ENCODE data around the gene CCT3. TPM values are rescaled to one million over a fixed set of nuclear protein-coding genes. Genes with fewer than 3 reads are reported as not detected.

The CCT3 gene
- total RNA-seq, 2 donors from 2014 or later = 104 to 106 TPM

DNA sequence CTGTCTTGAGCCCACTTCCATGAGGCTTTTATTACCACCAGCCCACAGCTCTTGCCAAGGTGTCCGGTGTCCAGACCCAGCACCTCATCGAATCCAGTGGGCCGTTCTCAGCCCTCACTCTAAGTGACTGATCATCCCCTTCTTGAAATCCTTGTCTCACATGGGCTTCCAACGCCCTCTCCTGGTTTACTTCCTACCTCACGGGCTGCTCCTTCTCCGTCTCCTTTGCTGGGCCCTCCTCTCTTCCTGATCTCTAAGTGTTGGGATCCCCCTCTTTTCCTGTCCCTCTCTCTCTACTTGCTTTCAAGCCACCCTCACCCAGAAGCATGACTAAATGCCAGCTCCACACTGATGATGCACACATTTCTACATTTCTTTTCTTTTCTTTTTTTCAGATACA lies 21.9 kb upstream of the CCT3 start:
- Histone ChIP-seq H3K27me3 (replicated peaks; ENCODE audit: insufficient read depth) (no peaks in the 10 kb centered on the region), H3K9me3 (no peaks in the 10 kb centered on the region), H3K4me3 (no peak overlapping the region), H3K36me3 (no peaks in the 10 kb centered on the region), H3K4me1 (ENCODE audit: control insufficient read depth in 1 of 2, low read depth in 2 of 2) (no peaks in the 10 kb centered on the region), H3K27ac (no peak overlapping the region)
- ATAC-seq (ENCODE audit: insufficient number of reproducible peaks, low FRiP score, low read depth) (no peak), DNase-seq (ENCODE audit: low spot score) (no peak)
- TF ChIP-seq, protein P1, sequence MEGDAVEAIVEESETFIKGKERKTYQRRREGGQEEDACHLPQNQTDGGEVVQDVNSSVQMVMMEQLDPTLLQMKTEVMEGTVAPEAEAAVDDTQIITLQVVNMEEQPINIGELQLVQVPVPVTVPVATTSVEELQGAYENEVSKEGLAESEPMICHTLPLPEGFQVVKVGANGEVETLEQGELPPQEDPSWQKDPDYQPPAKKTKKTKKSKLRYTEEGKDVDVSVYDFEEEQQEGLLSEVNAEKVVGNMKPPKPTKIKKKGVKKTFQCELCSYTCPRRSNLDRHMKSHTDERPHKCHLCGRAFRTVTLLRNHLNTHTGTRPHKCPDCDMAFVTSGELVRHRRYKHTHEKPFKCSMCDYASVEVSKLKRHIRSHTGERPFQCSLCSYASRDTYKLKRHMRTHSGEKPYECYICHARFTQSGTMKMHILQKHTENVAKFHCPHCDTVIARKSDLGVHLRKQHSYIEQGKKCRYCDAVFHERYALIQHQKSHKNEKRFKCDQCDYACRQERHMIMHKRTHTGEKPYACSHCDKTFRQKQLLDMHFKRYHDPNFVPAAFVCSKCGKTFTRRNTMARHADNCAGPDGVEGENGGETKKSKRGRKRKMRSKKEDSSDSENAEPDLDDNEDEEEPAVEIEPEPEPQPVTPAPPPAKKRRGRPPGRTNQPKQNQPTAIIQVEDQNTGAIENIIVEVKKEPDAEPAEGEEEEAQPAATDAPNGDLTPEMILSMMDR (IDR thresholded peaks at IDR 0.05) = no peak

DNA sequence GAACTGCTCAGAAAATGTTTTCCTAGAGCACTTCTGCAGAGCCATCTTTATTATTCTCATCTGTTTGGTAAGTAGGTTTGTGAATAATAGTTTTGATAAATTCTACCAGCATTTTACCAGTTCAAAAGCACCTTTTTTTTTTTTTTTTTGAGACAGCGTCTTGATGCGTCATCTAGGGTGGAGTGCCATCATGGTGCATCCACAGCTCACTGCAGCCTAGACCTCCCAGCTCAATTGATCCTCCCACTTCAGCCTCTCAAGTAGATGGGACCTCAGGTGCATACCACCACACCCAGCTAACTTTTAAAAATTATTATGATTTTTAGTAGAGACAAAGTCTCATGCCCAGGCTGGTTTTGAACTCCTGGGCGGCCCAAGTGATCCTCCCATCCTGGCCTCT lies 21.2 kb upstream of the CCT3 start:
- TF ChIP-seq, protein P1 (IDR thresholded peaks at IDR 0.05) = no peak
- H3K4me3 ChIP-seq = no peak overlapping the region
- ATAC-seq (ENCODE audit: insufficient number of reproducible peaks, low FRiP score, low read depth) (no peak), DNase-seq (ENCODE audit: low spot score) (no peak)
- no peaks in the 10 kb centered on the region for H3K27me3 ChIP-seq (replicated peaks; ENCODE audit: insufficient read depth)
- H3K4me1 ChIP-seq (ENCODE audit: control insufficient read depth in 1 of 2, low read depth in 2 of 2) = no peaks in the 10 kb centered on the region
- H3K9me3 ChIP-seq = no peaks in the 10 kb centered on the region
- H3K36me3 ChIP-seq = no peaks in the 10 kb centered on the region
- H3K27ac ChIP-seq = no peak overlapping the region

DNA sequence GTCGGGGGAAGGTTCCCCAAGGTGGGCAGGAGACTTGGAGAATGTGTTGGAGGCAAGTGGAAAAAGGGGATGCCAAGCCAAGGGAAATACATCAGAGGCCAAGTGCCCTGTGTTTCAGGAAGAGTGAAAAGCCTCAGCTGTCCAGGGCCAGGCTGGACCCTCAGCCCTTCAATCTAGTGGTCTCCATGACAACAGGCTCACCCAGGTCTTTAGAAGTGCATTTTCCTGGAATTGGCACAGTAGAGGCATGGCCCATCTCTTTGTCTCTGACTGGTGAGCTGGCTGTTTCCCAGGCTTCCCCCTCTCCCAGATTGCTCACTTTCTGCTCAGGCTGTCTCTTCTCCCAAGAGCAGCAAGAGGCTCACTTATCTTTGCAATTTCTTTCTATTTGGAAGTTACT lies 20.5 kb upstream of the CCT3 start:
- Histone ChIP-seq H3K4me3 (no peak overlapping the region), H3K4me1 (ENCODE audit: control insufficient read depth in 1 of 2, low read depth in 2 of 2) (no peaks in the 10 kb centered on the region), H3K9me3 (no peaks in the 10 kb centered on the region), H3K27ac (no peak overlapping the region), H3K36me3 (no peaks in the 10 kb centered on the region), H3K27me3 (replicated peaks; ENCODE audit: insufficient read depth) (no peaks in the 10 kb centered on the region)
- no peak for ATAC-seq (ENCODE audit: insufficient number of reproducible peaks, low FRiP score, low read depth)
- no peak for DNase-seq (ENCODE audit: low spot score)
- TF ChIP-seq, protein P1 (IDR thresholded peaks at IDR 0.05) = no peak

DNA sequence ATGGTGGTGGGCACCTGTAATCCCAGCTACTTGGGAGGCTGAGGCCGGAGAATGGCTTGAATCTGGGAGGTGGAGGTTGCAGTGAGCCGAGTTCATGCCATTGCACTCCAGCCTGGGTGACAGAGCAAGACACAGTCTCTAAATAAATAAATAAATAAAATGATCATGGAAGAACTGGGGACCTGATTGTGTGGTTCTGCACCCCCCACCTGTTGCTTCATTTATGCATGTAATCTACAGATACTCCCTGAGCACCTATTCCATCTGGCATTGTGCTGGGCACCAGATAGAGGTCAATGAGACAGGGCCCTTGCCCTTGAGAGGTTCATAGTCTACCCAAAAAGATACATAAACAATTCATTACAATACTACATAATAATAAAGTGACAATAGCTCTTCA lies 19.9 kb upstream of the CCT3 start:
- Histone ChIP-seq H3K27me3 (replicated peaks; ENCODE audit: insufficient read depth) (no peaks in the 10 kb centered on the region), H3K4me3 (no peak overlapping the region), H3K4me1 (ENCODE audit: control insufficient read depth in 1 of 2, low read depth in 2 of 2) (no peaks in the 10 kb centered on the region), H3K36me3 (no peaks in the 10 kb centered on the region), H3K27ac (no peak overlapping the region), H3K9me3 (no peaks in the 10 kb centered on the region)
- TF ChIP-seq, protein P1 (IDR thresholded peaks at IDR 0.05) = no peak
- no peak for DNase-seq (ENCODE audit: low spot score)
- no peak for ATAC-seq (ENCODE audit: insufficient number of reproducible peaks, low FRiP score, low read depth)

DNA sequence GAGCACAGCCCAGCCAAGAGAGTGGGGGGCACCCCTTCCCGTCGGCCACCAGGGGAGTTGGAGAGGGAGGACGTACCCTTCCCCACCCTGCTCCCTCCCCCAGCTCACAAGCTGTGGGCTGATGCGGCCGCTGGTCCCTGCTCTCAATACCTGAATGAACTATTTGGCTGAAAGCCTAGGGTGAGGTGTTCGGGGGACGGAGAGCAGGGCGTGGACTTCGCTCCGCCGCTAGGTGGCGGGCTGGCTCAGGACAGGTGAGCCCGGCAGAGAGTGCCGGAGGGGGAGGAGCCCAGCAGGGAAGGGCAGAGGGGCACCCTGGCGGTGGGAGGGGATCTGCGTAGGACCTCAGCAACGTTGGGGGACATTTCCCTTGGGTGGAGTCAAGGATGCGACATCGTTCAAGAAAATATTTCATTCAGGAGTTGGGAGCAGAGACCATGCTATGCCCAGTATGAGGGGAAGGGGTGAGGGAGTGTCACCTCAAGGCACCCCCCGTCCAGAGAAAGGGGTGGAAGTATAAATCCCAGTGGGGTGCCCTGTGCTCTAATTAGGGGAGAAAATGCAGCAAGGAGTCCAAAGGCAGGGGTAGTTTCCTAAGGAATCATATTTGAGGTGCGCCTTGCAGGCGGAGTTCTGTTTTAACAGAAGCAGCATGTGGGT lies 18.9 kb upstream of the CCT3 start:
- Histone ChIP-seq H3K27me3 (replicated peaks; ENCODE audit: insufficient read depth) (no peaks in the 10 kb centered on the region), H3K36me3 (no peaks in the 10 kb centered on the region), H3K9me3 (no peaks in the 10 kb centered on the region), H3K4me3 (no peak overlapping the region), H3K27ac (no peak overlapping the region), H3K4me1 (ENCODE audit: control insufficient read depth in 1 of 2, low read depth in 2 of 2) (no peaks in the 10 kb centered on the region)
- DNase-seq (ENCODE audit: low spot score) (no peak), ATAC-seq (ENCODE audit: insufficient number of reproducible peaks, low FRiP score, low read depth) (no peak)
- TF ChIP-seq, protein P1 (IDR thresholded peaks at IDR 0.05) = peak; percentile 55
